ENCODE measurements around the gene COX6A2. TPM values are rescaled to one million over a fixed set of nuclear protein-coding genes. Genes with fewer than 3 reads are reported as not detected.
A peak's percentile ranks its signal among the peaks of the same experiment; 100 is the strongest.

COX6A2 gene
- not detected for polyA plus RNA-seq (2013, experiment 1 of 2)
- not detected for polyA plus RNA-seq (2013, experiment 2 of 2)

GRCh38 chr16:31428279-31428597, at the start of gene COX6A2:
Gene COX6A2 (minus strand): TSS chr16:31428360. CDS start chr16:31428325, 35 bp downstream.
- Histone ChIP-seq H3K23ac (ENCODE audit: low read length in 2 of 2) (no peak within 1 kb of the TSS), H4K91ac (ENCODE audit: low read length) (no peak within 1 kb of the TSS), H3K4me2 (ENCODE audit: low read length, poor library complexity, severe bottlenecking) (no peak within 1 kb of the TSS), H3K4me1 (ENCODE audit: control insufficient read depth, insufficient read depth, low read depth, low read length) (peaks cover 3% of the 10 kb centered on the region), H3K18ac (ENCODE audit: low read depth in 1 of 2, low read length in 2 of 2) (no peak within 1 kb of the TSS), H3K14ac (ENCODE audit: low read length in 2 of 2) (no peak within 1 kb of the TSS), H2BK12ac (ENCODE audit: low read length in 2 of 2) (no peak within 1 kb of the TSS), H3K79me1 (replicated peaks; ENCODE audit: low read length, poor library complexity, severe bottlenecking) (no peaks in the 10 kb centered on the region), H3K36me3 (ENCODE audit: control insufficient read depth in 1 of 2, insufficient read depth in 2 of 2, low read depth in 1 of 2, low read length in 2 of 2) (no peaks in the 10 kb centered on the region), H3K4ac (ENCODE audit: low read depth in 1 of 2, low read length in 2 of 2) (no peak within 1 kb of the TSS), H2BK120ac (ENCODE audit: low read depth, low read length) (no peak within 1 kb of the TSS), H2BK5ac (ENCODE audit: low read depth, low read length, poor library complexity, severe bottlenecking) (no peak within 1 kb of the TSS), H3K4me3 (ENCODE audit: insufficient read depth in 1 of 2, low read depth in 1 of 2, low read length in 2 of 2) (peak within 1 kb of the TSS in 1 of 2 experiments; percentile 61), H3K27me3 (ENCODE audit: control insufficient read depth in 1 of 2, insufficient read depth in 1 of 2, low read length in 2 of 2) (peaks cover 19 to 28% of the 10 kb centered on the region in 2 experiments), H3K9ac (ENCODE audit: low read length) (no peak within 1 kb of the TSS), H3K27ac (ENCODE audit: low read length, poor library complexity, severe bottlenecking) (no peak within 1 kb of the TSS), H4K8ac (ENCODE audit: low read length) (peak within 1 kb of the TSS; percentile 13), H2AK5ac (ENCODE audit: low read length, severe bottlenecking) (no peak within 1 kb of the TSS), H3K9me3 (ENCODE audit: control insufficient read depth, low read length) (no peaks in the 10 kb centered on the region), H2AFZ (ENCODE audit: low read depth, low read length) (no peak within 1 kb of the TSS), H2BK15ac (ENCODE audit: low read depth, poor library complexity, severe bottlenecking) (no peak within 1 kb of the TSS)
- WGBS, result 29% methylated on average over 7 of the region's 7 CpGs
- no peak for DNase-seq

- H2BK5ac ChIP-seq (ENCODE audit: low read depth, low read length, poor library complexity, severe bottlenecking), result no peak overlapping the region
- H3K4me2 ChIP-seq (ENCODE audit: low read length, poor library complexity, severe bottlenecking), result no peak overlapping the region
- peaks cover 25% of the 10 kb centered on the region for H3K4me1 ChIP-seq (ENCODE audit: control insufficient read depth, insufficient read depth, low read depth, low read length)
- H2AK5ac ChIP-seq (ENCODE audit: low read length, severe bottlenecking), result no peak overlapping the region
- no peak overlapping the region for H3K14ac ChIP-seq (ENCODE audit: low read length in 2 of 2)
- no peak overlapping the region for H2BK120ac ChIP-seq (ENCODE audit: low read depth, low read length)
- peak overlapping the region; percentile 3 to 17 for H3K4ac ChIP-seq (ENCODE audit: low read depth in 1 of 2, low read length in 2 of 2)
- no peaks in the 10 kb centered on the region for H3K9me3 ChIP-seq (ENCODE audit: control insufficient read depth, low read length)
- DNase-seq, result no peak
- H3K27me3 ChIP-seq (ENCODE audit: control insufficient read depth in 1 of 2, insufficient read depth in 1 of 2, low read length in 2 of 2), result peaks cover 0 to 14% of the 10 kb centered on the region in 2 experiments
- no peak overlapping the region for H4K91ac ChIP-seq (ENCODE audit: low read length)
- H3K9ac ChIP-seq (ENCODE audit: low read length), result no peak overlapping the region
- 49% methylated on average over 66 of the region's 67 CpGs for WGBS
- no peak overlapping the region for H3K27ac ChIP-seq (ENCODE audit: low read length, poor library complexity, severe bottlenecking)
- no peak overlapping the region for H3K23ac ChIP-seq (ENCODE audit: low read length in 2 of 2)
- peak overlapping the region in 1 of 2 experiments; percentile 30 for H2BK12ac ChIP-seq (ENCODE audit: low read length in 2 of 2)
- peaks cover 51 to 59% of the 10 kb centered on the region in 2 experiments for H3K36me3 ChIP-seq (ENCODE audit: control insufficient read depth in 1 of 2, insufficient read depth in 2 of 2, low read depth in 1 of 2, low read length in 2 of 2)
- peaks cover 13% of the 10 kb centered on the region for H3K79me1 ChIP-seq (replicated peaks; ENCODE audit: low read length, poor library complexity, severe bottlenecking)
- peak overlapping the region in 1 of 2 experiments; percentile 75 for H3K18ac ChIP-seq (ENCODE audit: low read depth in 1 of 2, low read length in 2 of 2)
- H3K4me3 ChIP-seq (ENCODE audit: insufficient read depth in 1 of 2, low read depth in 1 of 2, low read length in 2 of 2), result no peak overlapping the region
- H4K8ac ChIP-seq (ENCODE audit: low read length), result peak overlapping the region; percentile 3
- H2BK15ac ChIP-seq (ENCODE audit: low read depth, poor library complexity, severe bottlenecking), result no peak overlapping the region
- H2AFZ ChIP-seq (ENCODE audit: low read depth, low read length), result no peak overlapping the region
Observed at GRCh38 chr16:31477220-31478216, 49.4 kb upstream of the COX6A2 start.

GRCh38 chr16:31476303-31477219, 48.4 kb upstream of the COX6A2 start:
- Histone ChIP-seq H2AK5ac (ENCODE audit: low read length, severe bottlenecking) (no peak overlapping the region), H2BK12ac (ENCODE audit: low read length in 2 of 2) (no peak overlapping the region), H4K8ac (ENCODE audit: low read length) (peak overlapping the region; percentile 45), H3K36me3 (ENCODE audit: control insufficient read depth in 1 of 2, insufficient read depth in 2 of 2, low read depth in 1 of 2, low read length in 2 of 2) (peaks cover 51 to 59% of the 10 kb centered on the region in 2 experiments), H4K91ac (ENCODE audit: low read length) (no peak overlapping the region), H3K23ac (ENCODE audit: low read length in 2 of 2) (no peak overlapping the region), H3K27ac (ENCODE audit: low read length, poor library complexity, severe bottlenecking) (no peak overlapping the region), H3K9me3 (ENCODE audit: control insufficient read depth, low read length) (no peaks in the 10 kb centered on the region), H3K4me2 (ENCODE audit: low read length, poor library complexity, severe bottlenecking) (no peak overlapping the region), H3K27me3 (ENCODE audit: control insufficient read depth in 1 of 2, insufficient read depth in 1 of 2, low read length in 2 of 2) (peaks cover 0 to 6% of the 10 kb centered on the region in 2 experiments), H3K4ac (ENCODE audit: low read depth in 1 of 2, low read length in 2 of 2) (peak overlapping the region in 1 of 2 experiments; percentile 17), H2BK5ac (ENCODE audit: low read depth, low read length, poor library complexity, severe bottlenecking) (no peak overlapping the region), H2AFZ (ENCODE audit: low read depth, low read length) (no peak overlapping the region), H3K4me1 (ENCODE audit: control insufficient read depth, insufficient read depth, low read depth, low read length) (peaks cover 23% of the 10 kb centered on the region), H3K18ac (ENCODE audit: low read depth in 1 of 2, low read length in 2 of 2) (peak overlapping the region in 1 of 2 experiments; percentile 75), H3K79me1 (replicated peaks; ENCODE audit: low read length, poor library complexity, severe bottlenecking) (peaks cover 13% of the 10 kb centered on the region), H2BK15ac (ENCODE audit: low read depth, poor library complexity, severe bottlenecking) (peak overlapping the region; percentile 7), H3K14ac (ENCODE audit: low read length in 2 of 2) (no peak overlapping the region), H2BK120ac (ENCODE audit: low read depth, low read length) (no peak overlapping the region), H3K9ac (ENCODE audit: low read length) (no peak overlapping the region), H3K4me3 (ENCODE audit: insufficient read depth in 1 of 2, low read depth in 1 of 2, low read length in 2 of 2) (no peak overlapping the region)
- 34% methylated on average over 57 of the region's 68 CpGs for WGBS
- peak; percentile 23 for DNase-seq
